HepG2 (cell line): ENCODE results near the gene ODC1. TPM values are rescaled to one million over a fixed set of nuclear protein-coding genes. Genes with fewer than 3 reads are reported as not detected.
A peak's percentile ranks its signal among the peaks of the same experiment; 100 is the strongest.

Experiments
- ATF2 ChIP-seq: sonication (generic); formaldehyde crosslinking; IDR thresholded peaks from 2 replicates; pipeline ENCODE4 v1.4.0; 2020; ENCODE audit warnings: missing genetic modification reagents
- ATF7-NPFF ChIP-seq: sonication (generic); formaldehyde crosslinking; IDR thresholded peaks from 2 replicates; pipeline ENCODE4 v1.8.1; 2023; ENCODE audit warnings: mild to moderate bottlenecking, low read depth, missing genetic modification reagents, moderate library complexity
- CAMTA2 ChIP-seq: sonication (generic); formaldehyde crosslinking; IDR thresholded peaks from 2 replicates; pipeline ENCODE4 v1.4.0; 2020; ENCODE audit warnings: mild to moderate bottlenecking, missing genetic modification reagents, borderline replicate concordance
- CERS6 ChIP-seq: sonication (generic); formaldehyde crosslinking; IDR thresholded peaks from 2 replicates; pipeline ENCODE4 v1.5.0; 2020; ENCODE audit warnings: missing genetic modification reagents
- ELF1 ChIP-seq: sonication (generic); formaldehyde crosslinking; IDR thresholded peaks from 2 replicates; pipeline ENCODE4 v1.4.0; 2020; ENCODE audit warnings: missing genetic modification reagents
- GPN1 ChIP-seq: sonication (generic); formaldehyde crosslinking; IDR thresholded peaks from 2 replicates; pipeline ENCODE4 v1.5.1; 2020; ENCODE audit warnings: missing genetic modification reagents, borderline replicate concordance
- KDM5A ChIP-seq: fragments of 200-600 bp; sonication (generic); IDR thresholded peaks from 2 replicates; pipeline ENCODE4 v1.7.0; 2018; ENCODE audit warnings: antibody characterized with exemption, mild to moderate bottlenecking, low read length, borderline replicate concordance
- MIXL1 ChIP-seq: IDR thresholded peaks from 2 replicates; pipeline ENCODE4 v1.6.1; 2016
- MZF1 ChIP-seq: sonication (generic); formaldehyde crosslinking; IDR thresholded peaks from 2 replicates; pipeline ENCODE4 v1.8.1; 2023; ENCODE audit warnings: mild to moderate bottlenecking, missing genetic modification reagents, borderline replicate concordance
- NCOA5 ChIP-seq: sonication (generic); formaldehyde crosslinking; IDR thresholded peaks from 2 replicates; pipeline ENCODE4 v1.4.0; 2020; ENCODE audit warnings: missing genetic modification reagents
- NR2F1 ChIP-seq, 2 experiments: fragments of 450-650 bp in 1 of 2; formaldehyde crosslinking in 1 of 2; IDR thresholded peaks; 2 replicates each; pipeline versions ENCODE4 v1.5.0 to v1.6.1; 2016 to 2020; ENCODE audit warnings: mild to moderate bottlenecking in 1 of 2, missing compliant biosample characterization in 1 of 2, missing genetic modification reagents in 1 of 2, moderate library complexity in 1 of 2
- RARG ChIP-seq: sonication (generic); formaldehyde crosslinking; IDR thresholded peaks from 2 replicates; pipeline ENCODE4 v1.4.0; 2020; ENCODE audit warnings: low read depth, mild to moderate bottlenecking, missing genetic modification reagents
- SAFB2 ChIP-seq: sonication (generic); formaldehyde crosslinking; IDR thresholded peaks from 2 replicates; pipeline ENCODE4 v1.5.1; 2020; ENCODE audit warnings: missing genetic modification reagents, low read depth, mild to moderate bottlenecking, borderline replicate concordance
- SNAPC2 ChIP-seq: sonication (generic); formaldehyde crosslinking; IDR thresholded peaks from 2 replicates; pipeline ENCODE4 v1.8.1; 2022; ENCODE audit warnings: mild to moderate bottlenecking, missing genetic modification reagents
- ZFP82 ChIP-seq: sonication (generic); formaldehyde crosslinking; IDR thresholded peaks from 2 replicates; pipeline ENCODE4 v1.5.1; 2020; ENCODE audit warnings: mild to moderate bottlenecking, missing genetic modification reagents, borderline replicate concordance
- ZNF296 ChIP-seq: sonication (generic); formaldehyde crosslinking; conservative IDR thresholded peaks from 2 replicates; pipeline ENCODE4 v1.5.0; 2020; ENCODE audit warnings: mild to moderate bottlenecking, missing genetic modification reagents
- ZNF354B ChIP-seq: sonication (generic); formaldehyde crosslinking; IDR thresholded peaks from 2 replicates; pipeline ENCODE4 v1.8.0; 2022; ENCODE audit warnings: mild to moderate bottlenecking, missing genetic modification reagents
- ZNF414 ChIP-seq: sonication (generic); formaldehyde crosslinking; IDR thresholded peaks from 2 replicates; pipeline ENCODE4 v1.5.0; 2020; ENCODE audit warnings: missing genetic modification reagents
- ZNF609 ChIP-seq: sonication (generic); formaldehyde crosslinking; IDR thresholded peaks from 2 replicates; pipeline ENCODE4 v1.4.0; 2020; ENCODE audit warnings: mild to moderate bottlenecking, missing genetic modification reagents, borderline replicate concordance
- ZNF629 ChIP-seq: sonication (generic); formaldehyde crosslinking; conservative IDR thresholded peaks from 2 replicates; pipeline ENCODE4 v1.5.0; 2020; ENCODE audit warnings: missing genetic modification reagents
- ZNF761 ChIP-seq: sonication (generic); formaldehyde crosslinking; conservative IDR thresholded peaks from 2 replicates; pipeline ENCODE4 v1.4.0; 2020; ENCODE audit warnings: mild to moderate bottlenecking, missing genetic modification reagents
- ZNF792 ChIP-seq: IDR thresholded peaks from 2 replicates; pipeline ENCODE4 v1.6.1; 2016
- polyA plus RNA-seq, 8 experiments: library from polyadenylated mRNA; depleted of rRNA in 3 of 8; stranded (reverse) in 7 of 8; unstranded in 1 of 8; fragments of >200 nt; fragmentation: Illumina TruSeq in 4 of 8; extraction: Trizol in 4 of 8; gene quantifications; 2 replicates each; pipeline versions ENCODE4 v1.2.1 to v1.2.3, GENCODE V29; 2011 to 2016; ENCODE audit warnings: low read depth in 4 of 8, missing spikeins in 1 of 8, mixed read lengths in 1 of 8; ENCODE audit not compliant: insufficient read depth in 1 of 8
- total RNA-seq, 5 experiments: library from RNA; depleted of rRNA; stranded (reverse); fragments of >200 nt; fragmentation: Illumina TruSeq; extraction: Trizol; gene quantifications; 2 replicates each; pipeline ENCODE4 v1.2.3, GENCODE V29; 2016; ENCODE audit warnings: low read depth in 1 of 5

ODC1 gene
- total and polyA plus RNA-seq, 2 of the 13 experiments (the other 11 are each of a cell fraction or from before 2014, with no cell fraction given) = 142 to 371 TPM

- TF ChIP-seq ZNF609 (CRISPR knock-in tag) = no peak
- TF ChIP-seq NR2F1 (CRISPR knock-in tag; IDR thresholded peaks at IDR 0.05) = no peak
- no peak for TF ChIP-seq CAMTA2 (CRISPR knock-in tag)
- no peak for TF ChIP-seq ZNF629
- no peak for TF ChIP-seq ZFP82 (CRISPR knock-in tag)
- no peak for TF ChIP-seq SAFB2
- TF ChIP-seq GPN1 = no peak
- TF ChIP-seq ZNF354B (CRISPR knock-in tag) = 0 out of 2 replicates have a peak, but pooled peaks have one; percentile 48
- no peak for TF ChIP-seq NCOA5 (CRISPR knock-in tag)
- peak; percentile 85 for TF ChIP-seq ATF2 (CRISPR knock-in tag)
- TF ChIP-seq ZNF761 (CRISPR knock-in tag) = no peak
- no peak for TF ChIP-seq KDM5A
- no peak for TF ChIP-seq ZNF296 (CRISPR knock-in tag)
- peak; percentile 59; the same call in 1 of the 2 replicates for TF ChIP-seq MIXL1
- TF ChIP-seq SNAPC2 (CRISPR knock-in tag) = peak; percentile 83; the same call in 1 of the 2 replicates
- no peak for TF ChIP-seq ZNF414 (CRISPR knock-in tag)
- no peak for TF ChIP-seq ATF7-NPFF (CRISPR knock-in tag)
- TF ChIP-seq ELF1 (CRISPR knock-in tag) = peak; percentile 41
- TF ChIP-seq RARG (CRISPR knock-in tag) = no peak
- no peak for TF ChIP-seq MZF1
- TF ChIP-seq ZNF792 (CRISPR knock-in tag) = peak; percentile 83
- no peak for TF ChIP-seq CERS6 (CRISPR knock-in tag)
These were observed 39.2 kb downstream of the ODC1 start (continued) for GRCh38 chr2:10408649-10409579.
